Measurements from ENCODE around the gene BCAS4. TPM values are rescaled to one million over a fixed set of nuclear protein-coding genes. Genes with fewer than 3 reads are reported as not detected.
"Not testable (repeated sequence)": the region's sequence is repeated elsewhere in the genome, so short reads cannot be mapped to it uniquely, and the experiment has no call there.

The BCAS4 gene
- total RNA-seq, 1 experiment from 2014 or later, result 9.5 TPM

- DNase-seq (ENCODE audit: extremely low read depth, low read depth), result no peak
These were observed 77.9 kb downstream of the BCAS4 start for GRCh38 chr20:50872560-50873425.

- no peak for DNase-seq (ENCODE audit: extremely low read depth, low read depth)
These were observed 78.7 kb downstream of the BCAS4 start for GRCh38 chr20:50873585-50873984.

GRCh38 chr20:50874111-50874757 is 79.4 kb downstream of the BCAS4 start:
- DNase-seq (ENCODE audit: extremely low read depth, low read depth), result no peak

- DNase-seq (ENCODE audit: extremely low read depth, low read depth), result no peak
These were observed 80.2 kb downstream of the BCAS4 start for GRCh38 chr20:50874758-50875665.

- no peak for DNase-seq (ENCODE audit: extremely low read depth, low read depth)
These were observed 81.3 kb downstream of the BCAS4 start for GRCh38 chr20:50876063-50876685.

- no peak for DNase-seq (ENCODE audit: extremely low read depth, low read depth)
These were observed 82.0 kb downstream of the BCAS4 start for GRCh38 chr20:50876816-50877215.

- DNase-seq (ENCODE audit: extremely low read depth, low read depth), result no peak
These were observed 82.4 kb downstream of the BCAS4 start for GRCh38 chr20:50877232-50877743.

- no peak for DNase-seq (ENCODE audit: extremely low read depth, low read depth)
These were observed 85.0 kb downstream of the BCAS4 start for GRCh38 chr20:50879649-50880550.

GRCh38 chr20:50881759-50882424 is 87.0 kb downstream of the BCAS4 start:
- DNase-seq (ENCODE audit: extremely low read depth, low read depth), result not testable (repeated sequence)

GRCh38 chr20:50883856-50884255 is 89.0 kb downstream of the BCAS4 start:
- no peak for DNase-seq (ENCODE audit: extremely low read depth, low read depth)

- no peak for DNase-seq (ENCODE audit: extremely low read depth, low read depth)
These were observed 90.2 kb downstream of the BCAS4 start for GRCh38 chr20:50885068-50885467.

GRCh38 chr20:50885781-50886180 is 90.9 kb downstream of the BCAS4 start:
- no peak for DNase-seq (ENCODE audit: extremely low read depth, low read depth)

GRCh38 chr20:50886184-50886790 is 91.4 kb downstream of the BCAS4 start:
- DNase-seq (ENCODE audit: extremely low read depth, low read depth), result no peak

GRCh38 chr20:50887576-50887975 is 92.7 kb downstream of the BCAS4 start:
- no peak for DNase-seq (ENCODE audit: extremely low read depth, low read depth)

- no peak for DNase-seq (ENCODE audit: extremely low read depth, low read depth)
These were observed 96.3 kb downstream of the BCAS4 start for GRCh38 chr20:50891138-50891537.

GRCh38 chr20:50892394-50892793 is 97.5 kb downstream of the BCAS4 start:
- DNase-seq (ENCODE audit: extremely low read depth, low read depth), result no peak

- no peak for DNase-seq (ENCODE audit: extremely low read depth, low read depth)
These were observed 98.8 kb downstream of the BCAS4 start for GRCh38 chr20:50893620-50894019.

- DNase-seq (ENCODE audit: extremely low read depth, low read depth), result no peak
These were observed 100.4 kb downstream of the BCAS4 start for GRCh38 chr20:50895111-50895830.
